ACHN (cell line): ENCODE data around the gene KCNQ1OT1.

Source experiments
- DNase-seq: peaks from one replicate; pipeline ENCODE4 v3.0.0-alpha.2; 2015
- in situ Hi-C: cut with HindIII; loops from 2 replicates; pipeline ENCODE4 v1.10.0; 2017; ENCODE audit warnings: low sequenced_read_pairs, low pct_ligation_motif_present, low pct_unique_long_range_greater_than_20kb

The KCNQ1OT1 gene

GRCh38 chr11:2679011-2679676, 20.6 kb downstream of the KCNQ1OT1 start:
- in situ Hi-C loops, result no loop called here
- no peak for DNase-seq

- in situ Hi-C loops, result no loop called here
- no peak for DNase-seq
Measured at GRCh38 chr11:2678396-2678795, 21.4 kb downstream of the KCNQ1OT1 start.

GRCh38 chr11:2677127-2677526, 22.7 kb downstream of the KCNQ1OT1 start:
- in situ Hi-C loops, result no loop called here
- DNase-seq, result no peak

- in situ Hi-C loops, result no loop called here
- no peak for DNase-seq
Measured at GRCh38 chr11:2675540-2675939, 24.3 kb downstream of the KCNQ1OT1 start.

GRCh38 chr11:2674658-2675131, 25.1 kb downstream of the KCNQ1OT1 start:
- DNase-seq, result no peak
- in situ Hi-C loops, result no loop called here

- in situ Hi-C loops, result no loop called here
- DNase-seq, result no peak
Measured at GRCh38 chr11:2673871-2674471, 25.8 kb downstream of the KCNQ1OT1 start.

- in situ Hi-C loops, result no loop called here
- DNase-seq, result no peak
Measured at GRCh38 chr11:2673250-2673610, 26.6 kb downstream of the KCNQ1OT1 start.

GRCh38 chr11:2672553-2673249, 27.1 kb downstream of the KCNQ1OT1 start:
- in situ Hi-C loops, result no loop called here
- no peak for DNase-seq

GRCh38 chr11:2671748-2672147, 28.0 kb downstream of the KCNQ1OT1 start:
- in situ Hi-C loops, result no loop called here
- DNase-seq, result no peak

GRCh38 chr11:2670541-2671100, 29.2 kb downstream of the KCNQ1OT1 start:
- DNase-seq, result no peak

GRCh38 chr11:2669634-2670469, 29.9 kb downstream of the KCNQ1OT1 start:
- in situ Hi-C loops, result no loop called here
- no peak for DNase-seq

More at GRCh38 chr11:2670541-2671100, 29.2 kb downstream of the KCNQ1OT1 start:
- in situ Hi-C loops, result no loop called here

GRCh38 chr11:2668876-2669275, 30.9 kb downstream of the KCNQ1OT1 start:
- in situ Hi-C loops, result no loop called here
- no peak for DNase-seq

- in situ Hi-C loops, result no loop called here
- DNase-seq, result no peak
Measured at GRCh38 chr11:2667940-2668339, 31.9 kb downstream of the KCNQ1OT1 start.

- in situ Hi-C loops, result no loop called here
- DNase-seq, result no peak
Measured at GRCh38 chr11:2666828-2667570, 32.8 kb downstream of the KCNQ1OT1 start.

- no peak for DNase-seq
- in situ Hi-C loops, result no loop called here
Measured at GRCh38 chr11:2666401-2666741, 33.4 kb downstream of the KCNQ1OT1 start.

GRCh38 chr11:2665526-2666400, 34.0 kb downstream of the KCNQ1OT1 start:
- in situ Hi-C loops, result no loop called here
- no peak for DNase-seq

GRCh38 chr11:2664791-2665525, 34.8 kb downstream of the KCNQ1OT1 start:
- in situ Hi-C loops, result no loop called here
- no peak for DNase-seq
